Left ventricle myocardium inferior (tissue), 1 donor: ENCODE results near the gene IYD. TPM values are rescaled to one million over a fixed set of nuclear protein-coding genes. Genes with fewer than 3 reads are reported as not detected.

ENCODE experiments used
- DNase-seq: peaks from one replicate; pipeline ENCODE4 v3.0.0-alpha.2; 2020
- H3K27ac ChIP-seq: fragments of 200-600 bp; replicated peaks from 2 replicates; pipeline ENCODE4 v1.8.0; 2021
- H3K27me3 ChIP-seq: fragments of 200-600 bp; 2 replicates; pipeline ENCODE4 v1.8.0; 2021; ENCODE audit warnings: low read depth
- H3K36me3 ChIP-seq: fragments of 200-600 bp; 2 replicates; pipeline ENCODE4 v1.8.0; 2021
- H3K4me1 ChIP-seq: fragments of 200-600 bp; 2 replicates; pipeline ENCODE4 v1.8.0; 2021
- H3K4me3 ChIP-seq: fragments of 200-600 bp; 2 replicates; pipeline ENCODE4 v1.8.0; 2021; ENCODE audit warnings: mild to moderate bottlenecking, moderate library complexity
- H3K9me3 ChIP-seq: fragments of 200-600 bp; replicated peaks from 2 replicates; pipeline ENCODE4 v1.8.0; 2021
- CTCF ChIP-seq: fragments of 200-600 bp; IDR thresholded peaks from 2 replicates; pipeline ENCODE4 v1.8.0; 2021; ENCODE audit warnings: antibody characterized with exemption, mild to moderate bottlenecking, borderline replicate concordance
- intact Hi-C: fragments of 100-400 bp; cut with micrococcal nuclease; formaldehyde crosslinking; loops from one replicate; pipeline ENCODE4 v1.11.0; 2022
- total RNA-seq: library from RNA; stranded (reverse); fragmentation: NEBNext Ultra II Directional; extraction: Animal tissue kit (Norgen Biotek cat#: 25700); gene quantifications from one replicate; pipeline ENCODE4 v1.2.1, GENCODE V29; 2021
- donor health status: DM: no; HTN: yes; CAD: no; lungs with severe emphysema.

Gene IYD
- total RNA-seq, 1 donor from 2014 or later = not detected

- Histone ChIP-seq H3K4me3 (no peak overlapping the region), H3K9me3 (no peaks in the 10 kb centered on the region), H3K27me3 (peaks cover 11% of the 10 kb centered on the region), H3K36me3 (no peaks in the 10 kb centered on the region), H3K4me1 (no peaks in the 10 kb centered on the region), H3K27ac (no peak overlapping the region)
- DNase-seq = no peak
- intact Hi-C loops = loop anchor here (5.0 kb wide), 1 partner anchor 315 kb away; no protein-coding TSS in a partner anchor
- TF ChIP-seq CTCF = no peak
These were observed 23.1 kb downstream of the IYD start for GRCh38 chr6:150391890-150392289.

- H3K4me3 ChIP-seq = no peak overlapping the region
- no peak for TF ChIP-seq CTCF
- no peak overlapping the region for H3K27ac ChIP-seq
- no peaks in the 10 kb centered on the region for H3K36me3 ChIP-seq
- H3K9me3 ChIP-seq = no peaks in the 10 kb centered on the region
- peaks cover 11% of the 10 kb centered on the region for H3K27me3 ChIP-seq
- no peaks in the 10 kb centered on the region for H3K4me1 ChIP-seq
- no peak for DNase-seq
- intact Hi-C loops = loop anchor here (5.0 kb wide), 1 partner anchor 315 kb away; no protein-coding TSS in a partner anchor
These were observed 23.8 kb downstream of the IYD start for GRCh38 chr6:150392452-150393220.

GRCh38 chr6:150394053-150394898, 25.5 kb downstream of the IYD start:
- Histone ChIP-seq H3K36me3 (no peaks in the 10 kb centered on the region), H3K9me3 (no peaks in the 10 kb centered on the region), H3K4me1 (no peaks in the 10 kb centered on the region), H3K27ac (no peak overlapping the region), H3K4me3 (no peak overlapping the region), H3K27me3 (peaks cover under 1% of the 10 kb centered on the region)
- no peak for DNase-seq
- intact Hi-C loops = loop anchor here (5.0 kb wide), 1 partner anchor 317 kb away; no protein-coding TSS in a partner anchor
- TF ChIP-seq CTCF = no peak

- intact Hi-C loops = loop anchor here (5.0 kb wide), 1 partner anchor 318 kb away; no protein-coding TSS in a partner anchor
- no peaks in the 10 kb centered on the region for H3K9me3 ChIP-seq
- no peak overlapping the region for H3K27ac ChIP-seq
- H3K4me1 ChIP-seq = no peaks in the 10 kb centered on the region
- DNase-seq = no peak
- H3K27me3 ChIP-seq = no peaks in the 10 kb centered on the region
- H3K36me3 ChIP-seq = no peaks in the 10 kb centered on the region
- no peak for TF ChIP-seq CTCF
- H3K4me3 ChIP-seq = no peak overlapping the region
These were observed 26.1 kb downstream of the IYD start for GRCh38 chr6:150394899-150395295.

- H3K27ac ChIP-seq = no peak overlapping the region
- intact Hi-C loops = no loop called here
- no peaks in the 10 kb centered on the region for H3K9me3 ChIP-seq
- TF ChIP-seq CTCF = peak; percentile 82
- H3K27me3 ChIP-seq = no peaks in the 10 kb centered on the region
- DNase-seq = no peak
- H3K36me3 ChIP-seq = no peaks in the 10 kb centered on the region
- no peak overlapping the region for H3K4me3 ChIP-seq
- no peaks in the 10 kb centered on the region for H3K4me1 ChIP-seq
These were observed 26.7 kb downstream of the IYD start for GRCh38 chr6:150395388-150396009.
